B cell (primary cell): Measurements from ENCODE around the gene CLDN6. TPM values are rescaled to one million over a fixed set of nuclear protein-coding genes. Genes with fewer than 3 reads are reported as not detected.
A peak's percentile ranks its signal among the peaks of the same experiment; 100 is the strongest.

ENCODE experiments used
- ATAC-seq: fragments of 200-7000 bp; cut with Tn5 transposase; one replicate; pipeline ENCODE4 v1.10.0; 2021; ENCODE audit warnings: low read depth, mild to moderate bottlenecking, moderate number of reproducible peaks, moderate library complexity
- CTCF ChIA-PET: fragments of 350-600 bp; sonication (Branson Sonifier 250); formaldehyde crosslinking; loops from one replicate; lab custom pipeline; 2021; ENCODE audit warnings: antibody characterized with exemption, inconsistent platforms; lab: Charles Lee
- POLR2A ChIA-PET: fragments of 350-600 bp; sonication (Branson Sonifier 250); formaldehyde crosslinking; loops from one replicate; lab custom pipeline; 2021; ENCODE audit warnings: antibody characterized with exemption; lab: Charles Lee
- DNase-seq: peaks from one replicate; pipeline ENCODE4 v3.0.0; 2013
- H2AFZ ChIP-seq: 2 replicates; pipeline ENCODE4 v1.6.1; 2012; ENCODE audit warnings: mild to moderate bottlenecking, low read depth, low read length; ENCODE audit not compliant: insufficient read depth, poor library complexity, severe bottlenecking
- H3K27ac ChIP-seq, 2 donors: 1 replicate in 1 of 2; 2 replicates in 1 of 2; pipeline ENCODE4 v1.5.1; 2012 to 2013; ENCODE audit warnings: low read length in 2 of 2, mild to moderate bottlenecking in 2 of 2, moderate library complexity in 1 of 2
- H3K27me3 ChIP-seq, 4 experiments: fragments of 200-600 bp in 1 of 4; sonication (generic) in 1 of 4; replicated peaks in 1 of 4; 1 replicate in 2 of 4; 2 replicates in 2 of 4; pipeline versions ENCODE4 v1.6.1 to v1.7.0; 2013 to 2016; ENCODE audit warnings: low read length in 3 of 4, mild to moderate bottlenecking in 2 of 4, mixed read lengths in 1 of 4, moderate library complexity in 1 of 4; ENCODE audit not compliant: insufficient read depth in 4 of 4, control insufficient read depth in 3 of 4; ENCODE audit errors: control extremely low read depth in 1 of 4
- H3K36me3 ChIP-seq, 2 experiments: replicated peaks in 1 of 2; 1 replicate in 1 of 2; 2 replicates in 1 of 2; pipeline versions ENCODE4 v1.6.1 to v1.7.1; 2013; ENCODE audit warnings: low read length in 1 of 2; ENCODE audit not compliant: insufficient read depth in 2 of 2, control insufficient read depth in 1 of 2; ENCODE audit errors: control extremely low read depth in 1 of 2, extremely low read depth in 1 of 2
- H3K4me1 ChIP-seq, 2 donors: fragments of 200-600 bp in 1 of 2; sonication (generic) in 1 of 2; 1 replicate in 1 of 2; 2 replicates in 1 of 2; pipeline versions ENCODE4 v1.5.1 to v1.6.1; 2013 to 2017; ENCODE audit warnings: low read length in 2 of 2; ENCODE audit not compliant: control insufficient read depth in 2 of 2, insufficient read depth in 2 of 2
- H3K4me2 ChIP-seq: replicated peaks from 2 replicates; pipeline ENCODE3; 2012; ENCODE audit warnings: mild to moderate bottlenecking, low read depth, low read length; ENCODE audit not compliant: poor library complexity, severe bottlenecking
- H3K4me3 ChIP-seq, 5 experiments: fragments of 200-600 bp in 1 of 5; sonication (generic) in 1 of 5; 1 replicate in 3 of 5; 2 replicates in 2 of 5; pipeline versions ENCODE4 v1.5.1 to v1.7.0; 2011 to 2016; ENCODE audit warnings: low read length in 4 of 5, mild to moderate bottlenecking in 4 of 5, low read depth in 2 of 5, control low read depth in 1 of 5, moderate library complexity in 1 of 5; ENCODE audit not compliant: insufficient read depth in 1 of 5; ENCODE audit errors: control extremely low read depth in 1 of 5, extremely low read depth in 1 of 5
- H3K79me2 ChIP-seq: fragments of 200-600 bp; sonication (generic); one replicate; pipeline ENCODE4 v1.6.0; 2016; ENCODE audit warnings: low read length; ENCODE audit not compliant: control insufficient read depth, insufficient read depth
- H3K9ac ChIP-seq: fragments of 200-600 bp; sonication (generic); 2 replicates; pipeline ENCODE4 v1.6.1; 2017; ENCODE audit warnings: mild to moderate bottlenecking, low read length, moderate library complexity
- H3K9me3 ChIP-seq, 3 donors: one replicate each; pipeline versions ENCODE4 v1.6.1 to v1.7.1; 2013; ENCODE audit warnings: low read length in 2 of 3; ENCODE audit not compliant: control insufficient read depth in 2 of 3, insufficient read depth in 1 of 3; ENCODE audit errors: control extremely low read depth in 1 of 3
- H4K20me1 ChIP-seq: 2 replicates; pipeline ENCODE4 v1.6.0; 2012; ENCODE audit warnings: mild to moderate bottlenecking, low read length; ENCODE audit not compliant: insufficient read depth, control insufficient read depth, poor library complexity, severe bottlenecking
- H3K27ac Mint-ChIP-seq: one replicate; pipeline ENCODE4 v1.8.0; 2021; ENCODE audit warnings: mixed read lengths
- H3K27me3 Mint-ChIP-seq: one replicate; pipeline ENCODE4 v1.8.0; 2021; ENCODE audit warnings: mixed read lengths
- H3K4me1 Mint-ChIP-seq: one replicate; pipeline ENCODE4 v1.8.0; 2021; ENCODE audit warnings: mixed read lengths
- H3K4me3 Mint-ChIP-seq: one replicate; pipeline ENCODE4 v1.8.0; 2021; ENCODE audit warnings: mixed read lengths
- H3K9me3 Mint-ChIP-seq: one replicate; pipeline ENCODE4 v1.8.0; 2022; ENCODE audit warnings: mixed read lengths; ENCODE audit not compliant: insufficient read depth
- EZH2 ChIP-seq: IDR thresholded peaks from 2 replicates; pipeline ENCODE4 v1.6.1; 2012; ENCODE audit warnings: borderline replicate concordance, low read depth, mild to moderate bottlenecking, moderate library complexity, low read length; ENCODE audit not compliant: insufficient read depth, poor library complexity, severe bottlenecking
- WGBS: methylation state at CpG from one replicate; pipeline ENCODE4 v1.1.5; 2013; ENCODE audit warnings: missing lambda C conversion rate; ENCODE audit not compliant: insufficient coverage; 5-methylcytosine and 5-hydroxymethylcytosine counted together
- intact Hi-C: fragments of 100-400 bp; cut with micrococcal nuclease; formaldehyde crosslinking; loops from one replicate; pipeline ENCODE4 v1.10.0; 2022
- polyA plus RNA-seq: library from polyadenylated mRNA; depleted of rRNA; stranded (reverse); fragments of >200 nt; gene quantifications from 2 replicates; pipeline ENCODE4 v1.2.3, GENCODE V29; 2012
- total RNA-seq, 2 donors: library from RNA; stranded (reverse); fragments of 120-200 nt in 1 of 2; gene quantifications; 1 replicate in 1 of 2; 2 replicates in 1 of 2; pipeline versions ENCODE4 v1.2.3 to v1.2.4, GENCODE V29; 2013 to 2022
- TF ChIP-seq, protein P1 (sequence below): fragments of 200-600 bp; IDR thresholded peaks from one replicate; pipeline ENCODE4 v1.8.0; 2022; ENCODE audit warnings: antibody characterized with exemption, mild to moderate bottlenecking

The CLDN6 gene
- total and polyA plus RNA-seq, 2 donors (not counting 1 experiment from before 2014, with no cell fraction given), result not detected

- Histone ChIP-seq H2AFZ (no peak overlapping the region), H3K4me3 (peak overlapping the region in 1 of 5 experiments; percentile 34), H3K27ac (no peak overlapping the region), H3K9ac (no peak overlapping the region), H3K9me3 (peaks cover 0 to 11% (median 0%) of the 10 kb centered on the region in 3 donors), H3K27me3 (peaks cover 0 to 41% (median 20%) of the 10 kb centered on the region in 4 experiments), H3K4me1 (peaks cover 21 to 25% of the 10 kb centered on the region in 2 donors), H3K4me2 (no peak overlapping the region), H4K20me1 (no peaks in the 10 kb centered on the region), H3K36me3 (no peaks in the 10 kb centered on the region), H3K79me2 (no peaks in the 10 kb centered on the region)
- TF ChIP-seq EZH2, result no peak
- H3K9me3 Mint-ChIP-seq, result no peaks in the 10 kb centered on the region
- H3K4me1 Mint-ChIP-seq, result peaks cover 20% of the 10 kb centered on the region
- no peak overlapping the region for H3K4me3 Mint-ChIP-seq
- WGBS, result no CpG with 5 or more reads among the region's 5 CpGs
- ATAC-seq, result no peak
- CTCF ChIA-PET, result interaction anchor here (0.6 to 1.4 kb wide), 2 partner anchors 22 to 608 kb away, joined by 3 read pairs; no protein-coding TSS in a partner anchor
- H3K27me3 Mint-ChIP-seq, result peaks cover 11% of the 10 kb centered on the region
- POLR2A ChIA-PET, result interaction anchor here (0.5 kb wide), 1 partner anchor 52 kb away, joined by 3 read pairs; no protein-coding TSS in a partner anchor
- H3K27ac Mint-ChIP-seq, result no peak overlapping the region
- intact Hi-C loops, result no loop called here
- no peak for DNase-seq
Measured at GRCh38 chr16:3050487-3050886, 32.5 kb upstream of the CLDN6 start.

DNA sequence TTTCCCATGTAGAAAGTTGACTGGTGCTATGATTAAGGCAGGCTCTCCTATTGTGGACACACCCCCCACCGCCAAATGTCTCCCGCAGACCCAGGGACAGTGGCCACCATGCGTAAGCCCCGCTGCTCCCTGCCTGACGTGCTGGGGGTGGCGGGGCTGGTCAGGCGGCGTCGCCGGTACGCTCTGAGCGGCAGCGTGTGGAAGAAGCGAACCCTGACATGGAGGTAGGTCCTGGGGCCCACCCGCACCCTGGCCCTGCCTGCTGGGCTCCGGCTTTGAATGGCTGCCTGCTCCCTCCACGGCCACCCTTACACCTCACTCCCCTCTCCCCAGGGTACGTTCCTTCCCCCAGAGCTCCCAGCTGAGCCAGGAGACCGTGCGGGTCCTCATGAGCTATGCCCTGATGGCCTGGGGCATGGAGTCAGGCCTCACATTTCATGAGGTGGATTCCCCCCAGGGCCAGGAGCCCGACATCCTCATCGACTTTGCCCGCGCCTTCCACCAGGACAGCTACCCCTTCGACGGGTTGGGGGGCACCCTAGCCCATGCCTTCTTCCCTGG is 32.0 kb upstream of the CLDN6 start:
- ChIA-PET CTCF (interaction anchor here (1.4 kb wide), 1 partner anchor 22 kb away, joined by 3 read pairs; no protein-coding TSS in a partner anchor), POLR2A (interaction anchor here (0.5 kb wide), 1 partner anchor 52 kb away, joined by 3 read pairs; no protein-coding TSS in a partner anchor)
- no peak overlapping the region for H3K27ac Mint-ChIP-seq
- no peaks in the 10 kb centered on the region for H3K79me2 ChIP-seq
- intact Hi-C loops, result loop anchor here (5.0 kb wide), 1 partner anchor 122 kb away; no protein-coding TSS in a partner anchor
- no peak overlapping the region for H2AFZ ChIP-seq
- H3K4me1 Mint-ChIP-seq, result peaks cover 20% of the 10 kb centered on the region
- no peak overlapping the region for H3K4me3 Mint-ChIP-seq
- DNase-seq, result no peak
- no peaks in the 10 kb centered on the region for H3K9me3 Mint-ChIP-seq
- no peak overlapping the region for H3K27ac ChIP-seq
- peaks cover 15% of the 10 kb centered on the region for H3K27me3 Mint-ChIP-seq
- peak overlapping the region in 1 of 5 experiments; percentile 12 for H3K4me3 ChIP-seq
- peaks cover 21 to 25% of the 10 kb centered on the region in 2 donors for H3K4me1 ChIP-seq
- TF ChIP-seq EZH2, result no peak
- TF ChIP-seq, protein P1, sequence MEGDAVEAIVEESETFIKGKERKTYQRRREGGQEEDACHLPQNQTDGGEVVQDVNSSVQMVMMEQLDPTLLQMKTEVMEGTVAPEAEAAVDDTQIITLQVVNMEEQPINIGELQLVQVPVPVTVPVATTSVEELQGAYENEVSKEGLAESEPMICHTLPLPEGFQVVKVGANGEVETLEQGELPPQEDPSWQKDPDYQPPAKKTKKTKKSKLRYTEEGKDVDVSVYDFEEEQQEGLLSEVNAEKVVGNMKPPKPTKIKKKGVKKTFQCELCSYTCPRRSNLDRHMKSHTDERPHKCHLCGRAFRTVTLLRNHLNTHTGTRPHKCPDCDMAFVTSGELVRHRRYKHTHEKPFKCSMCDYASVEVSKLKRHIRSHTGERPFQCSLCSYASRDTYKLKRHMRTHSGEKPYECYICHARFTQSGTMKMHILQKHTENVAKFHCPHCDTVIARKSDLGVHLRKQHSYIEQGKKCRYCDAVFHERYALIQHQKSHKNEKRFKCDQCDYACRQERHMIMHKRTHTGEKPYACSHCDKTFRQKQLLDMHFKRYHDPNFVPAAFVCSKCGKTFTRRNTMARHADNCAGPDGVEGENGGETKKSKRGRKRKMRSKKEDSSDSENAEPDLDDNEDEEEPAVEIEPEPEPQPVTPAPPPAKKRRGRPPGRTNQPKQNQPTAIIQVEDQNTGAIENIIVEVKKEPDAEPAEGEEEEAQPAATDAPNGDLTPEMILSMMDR, result no peak
- no peak overlapping the region for H3K9ac ChIP-seq
- 84% methylated on average over 26 of the region's 26 CpGs for WGBS
- H3K36me3 ChIP-seq, result no peaks in the 10 kb centered on the region
- peaks cover 0 to 15% (median 0%) of the 10 kb centered on the region in 3 donors for H3K9me3 ChIP-seq
- H3K4me2 ChIP-seq, result no peak overlapping the region
- no peaks in the 10 kb centered on the region for H4K20me1 ChIP-seq
- no peak for ATAC-seq
- peaks cover 0 to 45% (median 22%) of the 10 kb centered on the region in 4 experiments for H3K27me3 ChIP-seq
